Osteoblast (primary cell): ENCODE results near the gene ZNF8. TPM values are rescaled to one million over a fixed set of nuclear protein-coding genes. Genes with fewer than 3 reads are reported as not detected.
A peak's percentile ranks its signal among the peaks of the same experiment; 100 is the strongest.

Experiments
- DNase-seq: peaks from one replicate; pipeline ENCODE4 v3.0.0; 2011; ENCODE audit warnings: low spot score, mixed read lengths; ENCODE audit not compliant: insufficient read length; ENCODE audit errors: missing footprints
- H2AFZ ChIP-seq: 2 replicates; pipeline ENCODE4 v1.6.0; 2011; ENCODE audit warnings: mild to moderate bottlenecking, low read length
- H3K27ac ChIP-seq: 2 replicates; pipeline ENCODE4 v1.5.1; 2011; ENCODE audit warnings: mild to moderate bottlenecking, low read depth, low read length, moderate library complexity
- H3K27me3 ChIP-seq: 2 replicates; pipeline ENCODE4 v1.6.0; 2012; ENCODE audit warnings: mild to moderate bottlenecking, control low read depth, inconsistent platforms, low read length, moderate library complexity; ENCODE audit not compliant: insufficient read depth
- H3K36me3 ChIP-seq: 2 replicates; pipeline ENCODE4 v1.5.1; 2011; ENCODE audit warnings: mild to moderate bottlenecking, low read length, control low read depth, moderate library complexity; ENCODE audit not compliant: insufficient read depth
- H3K4me1 ChIP-seq: 2 replicates; pipeline ENCODE4 v1.5.1; 2011; ENCODE audit warnings: mild to moderate bottlenecking, low read length, control low read depth, moderate library complexity; ENCODE audit not compliant: insufficient read depth
- H3K4me2 ChIP-seq: 2 replicates; pipeline ENCODE4 v1.6.0; 2011; ENCODE audit warnings: mild to moderate bottlenecking, low read length; ENCODE audit not compliant: insufficient read depth
- H3K4me3 ChIP-seq: fragments of 200-600 bp; sonication (generic); 3 replicates; pipeline ENCODE4 v1.5.1; 2012; ENCODE audit warnings: mild to moderate bottlenecking, low read length, inconsistent platforms; ENCODE audit not compliant: insufficient read depth
- H3K79me2 ChIP-seq: 2 replicates; pipeline ENCODE4 v1.6.0; 2012; ENCODE audit warnings: mild to moderate bottlenecking, low read length, control low read depth, inconsistent platforms; ENCODE audit not compliant: insufficient read depth
- H3K9me3 ChIP-seq: 2 replicates; pipeline ENCODE4 v1.5.1; 2011; ENCODE audit warnings: low read depth, low read length, control low read depth
- H4K20me1 ChIP-seq: 2 replicates; pipeline ENCODE4 v1.6.0; 2012; ENCODE audit warnings: mild to moderate bottlenecking, low read length, control low read depth; ENCODE audit not compliant: insufficient read depth
- total RNA-seq: library from RNA; depleted of rRNA; stranded (reverse); fragments of >200 nt; gene quantifications from 2 replicates; pipeline ENCODE4 v1.2.3, GENCODE V29; 2012
- TF ChIP-seq, protein P1 (sequence below): IDR thresholded peaks from 2 replicates; pipeline ENCODE4 v1.5.1; 2011; ENCODE audit warnings: mild to moderate bottlenecking, low read depth, low read length, moderate library complexity; ENCODE audit errors: extremely low read depth

The ZNF8 gene
- total RNA-seq, 1 donor, result 8.7 TPM

GRCh38 chr19:58279042-58279924 lies 528 bp downstream of the ZNF8 start:
- no peaks in the 10 kb centered on the region for H3K9me3 ChIP-seq
- H3K4me2 ChIP-seq, result peak overlapping the region; percentile 85
- H3K27ac ChIP-seq, result peak overlapping the region; percentile 95
- peaks cover 28% of the 10 kb centered on the region for H4K20me1 ChIP-seq
- peak overlapping the region; percentile 98 for H2AFZ ChIP-seq
- peak; percentile 85 for DNase-seq
- H3K4me1 ChIP-seq, result peaks cover 21% of the 10 kb centered on the region
- H3K79me2 ChIP-seq, result peaks cover 69% of the 10 kb centered on the region
- H3K36me3 ChIP-seq, result peaks cover 18% of the 10 kb centered on the region
- H3K4me3 ChIP-seq, result peak overlapping the region; percentile 94
- H3K27me3 ChIP-seq, result no peaks in the 10 kb centered on the region
- TF ChIP-seq, protein P1, sequence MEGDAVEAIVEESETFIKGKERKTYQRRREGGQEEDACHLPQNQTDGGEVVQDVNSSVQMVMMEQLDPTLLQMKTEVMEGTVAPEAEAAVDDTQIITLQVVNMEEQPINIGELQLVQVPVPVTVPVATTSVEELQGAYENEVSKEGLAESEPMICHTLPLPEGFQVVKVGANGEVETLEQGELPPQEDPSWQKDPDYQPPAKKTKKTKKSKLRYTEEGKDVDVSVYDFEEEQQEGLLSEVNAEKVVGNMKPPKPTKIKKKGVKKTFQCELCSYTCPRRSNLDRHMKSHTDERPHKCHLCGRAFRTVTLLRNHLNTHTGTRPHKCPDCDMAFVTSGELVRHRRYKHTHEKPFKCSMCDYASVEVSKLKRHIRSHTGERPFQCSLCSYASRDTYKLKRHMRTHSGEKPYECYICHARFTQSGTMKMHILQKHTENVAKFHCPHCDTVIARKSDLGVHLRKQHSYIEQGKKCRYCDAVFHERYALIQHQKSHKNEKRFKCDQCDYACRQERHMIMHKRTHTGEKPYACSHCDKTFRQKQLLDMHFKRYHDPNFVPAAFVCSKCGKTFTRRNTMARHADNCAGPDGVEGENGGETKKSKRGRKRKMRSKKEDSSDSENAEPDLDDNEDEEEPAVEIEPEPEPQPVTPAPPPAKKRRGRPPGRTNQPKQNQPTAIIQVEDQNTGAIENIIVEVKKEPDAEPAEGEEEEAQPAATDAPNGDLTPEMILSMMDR, result no peak

DNA sequence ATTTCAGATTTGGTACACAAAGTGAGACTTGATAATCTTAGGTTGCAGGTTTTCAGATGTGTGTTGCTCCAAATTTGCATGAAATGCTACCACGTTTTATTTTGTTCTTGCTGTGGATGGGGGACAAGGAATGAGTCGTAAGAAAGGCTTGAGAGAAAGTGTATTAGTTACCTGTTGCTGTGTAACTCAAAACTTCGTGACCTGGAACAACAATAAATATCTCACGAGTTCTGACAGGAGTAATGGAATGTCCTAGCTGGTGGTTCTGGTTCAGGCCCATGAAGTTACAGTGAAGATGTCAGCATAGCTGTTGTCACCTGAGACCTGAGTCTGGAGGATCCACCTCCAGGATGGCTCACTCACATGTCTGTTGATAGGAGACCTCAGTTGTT lies 1.2 kb downstream of the ZNF8 start:
- peak overlapping the region; percentile 95 for H3K27ac ChIP-seq
- no peaks in the 10 kb centered on the region for H3K27me3 ChIP-seq
- H3K36me3 ChIP-seq, result peaks cover 18% of the 10 kb centered on the region
- H3K4me2 ChIP-seq, result peak overlapping the region; percentile 85
- peaks cover 74% of the 10 kb centered on the region for H3K79me2 ChIP-seq
- TF ChIP-seq, protein P1, result no peak
- no peaks in the 10 kb centered on the region for H3K9me3 ChIP-seq
- no peak overlapping the region for H2AFZ ChIP-seq
- peaks cover 18% of the 10 kb centered on the region for H3K4me1 ChIP-seq
- peaks cover 34% of the 10 kb centered on the region for H4K20me1 ChIP-seq
- peak overlapping the region; percentile 94 for H3K4me3 ChIP-seq
- no peak for DNase-seq

DNA sequence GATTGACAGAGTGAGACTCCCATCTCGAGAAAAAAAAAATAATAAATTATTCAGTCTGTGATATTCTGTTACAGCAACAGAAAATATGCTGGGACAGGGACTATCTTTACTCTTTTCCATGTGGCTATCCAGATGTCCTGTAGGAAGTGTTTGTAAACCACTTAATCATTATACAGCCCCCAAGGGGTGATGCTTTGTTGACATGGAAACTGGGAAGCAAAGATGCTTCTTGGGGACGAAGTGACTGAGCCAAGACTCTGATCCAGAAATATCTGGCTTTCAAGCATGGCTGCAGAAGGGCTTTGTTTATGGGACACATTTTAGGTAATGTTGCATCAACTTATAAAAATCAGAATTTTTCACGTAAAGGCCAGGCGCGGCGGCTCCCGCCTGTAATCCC lies 5.4 kb downstream of the ZNF8 start:
- Histone ChIP-seq H4K20me1 (peaks cover 41% of the 10 kb centered on the region), H3K9me3 (no peaks in the 10 kb centered on the region), H3K27ac (no peak overlapping the region), H3K4me3 (no peak overlapping the region), H3K4me2 (no peak overlapping the region), H3K4me1 (peaks cover 10% of the 10 kb centered on the region), H2AFZ (no peak overlapping the region), H3K36me3 (peaks cover 43% of the 10 kb centered on the region), H3K27me3 (no peaks in the 10 kb centered on the region), H3K79me2 (peaks cover 56% of the 10 kb centered on the region)
- DNase-seq, result no peak
- TF ChIP-seq, protein P1, result no peak

- TF ChIP-seq, protein P1, result no peak
- H3K4me2 ChIP-seq, result no peak overlapping the region
- no peaks in the 10 kb centered on the region for H3K27me3 ChIP-seq
- peaks cover 24% of the 10 kb centered on the region for H3K9me3 ChIP-seq
- peaks cover 21% of the 10 kb centered on the region for H3K79me2 ChIP-seq
- no peak overlapping the region for H3K27ac ChIP-seq
- H4K20me1 ChIP-seq, result no peaks in the 10 kb centered on the region
- peaks cover 86% of the 10 kb centered on the region for H3K36me3 ChIP-seq
- no peaks in the 10 kb centered on the region for H3K4me1 ChIP-seq
- no peak for DNase-seq
- H3K4me3 ChIP-seq, result no peak overlapping the region
- H2AFZ ChIP-seq, result no peak overlapping the region
Measured at GRCh38 chr19:58291943-58292342, 13.2 kb downstream of the ZNF8 start.
